OCI-LY3 (cell line): ENCODE results near the gene C13orf42.

Experiments
- CTCF ChIP-seq: fragments of 200-600, 300-600 bp; sonication (generic); IDR thresholded peaks from 2 replicates; pipeline ENCODE4 v1.5.1; 2014; ENCODE audit warnings: antibody characterized with exemption, low read length, low read depth
- EZH2phosphoT487 ChIP-seq: fragments of 200-600 bp; shearing (Covaris generic); IDR thresholded peaks from 2 replicates; pipeline ENCODE4 v1.6.1; 2018; ENCODE audit warnings: antibody characterized with exemption, mixed run types, low read depth

GRCh38 chr13:51071493-51071892, 39.6 kb downstream of the C13orf42 start:
- TF ChIP-seq CTCF (no peak), EZH2phosphoT487 (no peak)
